T-cell (primary cell): ENCODE data around the gene CNKSR3. TPM values are rescaled to one million over a fixed set of nuclear protein-coding genes. Genes with fewer than 3 reads are reported as not detected.

ENCODE experiments used
- ATAC-seq, 4 experiments: fragments of 200-7000 bp in 3 of 4; fragments of 150-1000 bp in 1 of 4; cut with Tn5 transposase; replicated peaks in 1 of 4; 1 replicate in 3 of 4; 2 replicates in 1 of 4; pipeline ENCODE4 v1.10.0; 2021; ENCODE audit warnings: moderate library complexity in 3 of 4, mild to moderate bottlenecking in 2 of 4, moderate number of reproducible peaks in 1 of 4
- CTCF ChIA-PET, 2 donors: fragments of 300-600 bp; sonication (Branson Sonifier 250); formaldehyde crosslinking; loops; one replicate each; lab custom pipeline; 2022; ENCODE audit warnings: antibody characterized with exemption in 2 of 2; lab: Charles Lee
- POLR2A ChIA-PET, 2 donors: fragments of 300-600 bp; sonication (Branson Sonifier 250); formaldehyde crosslinking; loops; one replicate each; lab custom pipeline; 2022; ENCODE audit warnings: antibody characterized with exemption in 2 of 2; lab: Charles Lee
- DNase-seq, 35 experiments: peaks; one replicate each; pipeline versions ENCODE4 v3.0.0 to v3.0.0-alpha.2; 2013 to 2023
- H3K27ac ChIP-seq: one replicate; pipeline ENCODE4 v1.5.1; 2013; ENCODE audit warnings: low read length
- H3K27me3 ChIP-seq, 2 experiments: replicated peaks in 1 of 2; 1 replicate in 1 of 2; 2 replicates in 1 of 2; pipeline versions ENCODE4 v1.6.1 to v1.7.0; 2013; ENCODE audit warnings: low read length in 1 of 2, mixed read lengths in 1 of 2; ENCODE audit not compliant: control insufficient read depth in 2 of 2, insufficient read depth in 2 of 2; ENCODE audit errors: extremely low read depth in 1 of 2
- H3K36me3 ChIP-seq, 2 donors: 1 replicate in 1 of 2; 2 replicates in 1 of 2; pipeline versions ENCODE4 v1.6.1 to v1.7.0; 2013; ENCODE audit warnings: low read length in 1 of 2; ENCODE audit not compliant: control insufficient read depth in 2 of 2, insufficient read depth in 1 of 2; ENCODE audit errors: extremely low read depth in 1 of 2
- H3K4me1 ChIP-seq, 2 experiments: 1 replicate in 1 of 2; 2 replicates in 1 of 2; pipeline versions ENCODE4 v1.6.1 to v1.7.0; 2013; ENCODE audit warnings: low read length in 2 of 2, mixed read lengths in 1 of 2; ENCODE audit not compliant: insufficient read depth in 2 of 2, control insufficient read depth in 1 of 2; ENCODE audit errors: extremely low read depth in 1 of 2
- H3K4me3 ChIP-seq, 2 donors: 1 replicate in 1 of 2; 2 replicates in 1 of 2; pipeline versions ENCODE4 v1.5.1 to v1.7.0; 2013; ENCODE audit warnings: mild to moderate bottlenecking in 2 of 2, low read length in 1 of 2, moderate library complexity in 1 of 2; ENCODE audit not compliant: control insufficient read depth in 1 of 2; ENCODE audit errors: extremely low read depth in 1 of 2
- H3K9me3 ChIP-seq: 2 replicates; pipeline ENCODE4 v1.7.0; 2013
- H3K27ac Mint-ChIP-seq, 2 donors: one replicate each; pipeline ENCODE4 v1.8.0; 2020 to 2021; ENCODE audit warnings: mild to moderate bottlenecking in 2 of 2, mixed read lengths in 2 of 2
- H3K27me3 Mint-ChIP-seq, 2 donors: one replicate each; pipeline ENCODE4 v1.8.0; 2021 to 2022; ENCODE audit warnings: mixed read lengths in 2 of 2
- H3K36me3 Mint-ChIP-seq: one replicate; pipeline ENCODE4 v1.8.0; 2021; ENCODE audit warnings: mixed read lengths
- H3K4me1 Mint-ChIP-seq, 3 donors: one replicate each; pipeline ENCODE4 v1.8.0; 2020 to 2022; ENCODE audit warnings: mixed read lengths in 3 of 3, mild to moderate bottlenecking in 1 of 3
- H3K4me3 Mint-ChIP-seq, 3 donors: one replicate each; pipeline ENCODE4 v1.8.0; 2020 to 2022; ENCODE audit warnings: mild to moderate bottlenecking in 3 of 3, mixed read lengths in 3 of 3, moderate library complexity in 3 of 3
- H3K9me3 Mint-ChIP-seq, 3 donors: one replicate each; pipeline ENCODE4 v1.8.0; 2020 to 2022; ENCODE audit warnings: mixed read lengths in 3 of 3
- WGBS: methylation state at CpG from one replicate; pipeline ENCODE4 v1.1.5; 2013; ENCODE audit warnings: missing lambda C conversion rate; ENCODE audit not compliant: insufficient coverage; 5-methylcytosine and 5-hydroxymethylcytosine counted together
- total RNA-seq, 35 experiments: library from RNA in 6 of 35; stranded (reverse) in 6 of 35; fragments of 120-200 nt in 1 of 35; gene quantifications; one replicate each; pipeline versions ENCODE4 v1.2.1 to v1.2.4 and lab custom pipeline; 2013 to 2026

CNKSR3 gene
- total RNA-seq, 5 donors from 2014 or later (not counting 1 experiment from before 2014, with no cell fraction given): 0.05 to 0.35 (median 0.20) TPM

GRCh38 chr6:154356113-154356512 lies 154.4 kb downstream of the CNKSR3 start:
- WGBS: no CpG with 5 or more reads among the region's 2 CpGs
- no peaks in the 10 kb centered on the region for H3K36me3 ChIP-seq
- Mint-ChIP-seq H3K27me3 (peaks cover 0 to 3% of the 10 kb centered on the region in 2 donors), H3K9me3 (no peaks in the 10 kb centered on the region), H3K27ac (no peak overlapping the region), H3K36me3 (no peaks in the 10 kb centered on the region), H3K4me1 (peaks cover 29 to 36% (median 29%) of the 10 kb centered on the region in 3 donors), H3K4me3 (no peak overlapping the region)
- ATAC-seq (no peak), DNase-seq (no peak)
- H3K4me3 ChIP-seq: no peak overlapping the region
- H3K27me3 ChIP-seq: peaks cover 0 to 5% of the 10 kb centered on the region in 2 experiments
- POLR2A ChIA-PET: no interaction called here
- CTCF ChIA-PET: no interaction called here
- H3K4me1 ChIP-seq: peaks cover 2 to 8% of the 10 kb centered on the region in 2 experiments
- no peaks in the 10 kb centered on the region for H3K9me3 ChIP-seq
- H3K27ac ChIP-seq: no peak overlapping the region

- no peak for ATAC-seq
- POLR2A ChIA-PET: interaction anchor here in 1 of 2 donors (0.6 kb wide), 1 partner anchor 627 kb away, joined by 4 read pairs; no protein-coding TSS in a partner anchor
- H3K4me3 Mint-ChIP-seq: no peak overlapping the region
- Histone ChIP-seq H3K27ac (no peak overlapping the region), H3K36me3 (no peaks in the 10 kb centered on the region), H3K9me3 (no peaks in the 10 kb centered on the region), H3K4me3 (no peak overlapping the region), H3K4me1 (peaks cover 0 to 4% of the 10 kb centered on the region in 2 experiments), H3K27me3 (peaks cover 0 to 5% of the 10 kb centered on the region in 2 experiments)
- H3K36me3 Mint-ChIP-seq: no peaks in the 10 kb centered on the region
- no peak overlapping the region for H3K27ac Mint-ChIP-seq
- DNase-seq: no peak
- CTCF ChIA-PET: no interaction called here
- peaks cover 19 to 23% (median 22%) of the 10 kb centered on the region in 3 donors for H3K4me1 Mint-ChIP-seq
- WGBS: 53% methylated on average over 8 of the region's 8 CpGs
- H3K9me3 Mint-ChIP-seq: no peaks in the 10 kb centered on the region
- H3K27me3 Mint-ChIP-seq: peaks cover 0 to 2% of the 10 kb centered on the region in 2 donors
These were observed 156.2 kb downstream of the CNKSR3 start for GRCh38 chr6:154354265-154354777.

GRCh38 chr6:154353626-154354025 lies 156.9 kb downstream of the CNKSR3 start:
- no CpG with 5 or more reads among the region's 1 CpG for WGBS
- Mint-ChIP-seq H3K4me3 (no peak overlapping the region), H3K4me1 (peaks cover 14 to 18% (median 16%) of the 10 kb centered on the region in 3 donors), H3K27ac (no peak overlapping the region), H3K36me3 (no peaks in the 10 kb centered on the region), H3K27me3 (peaks cover 0 to 2% of the 10 kb centered on the region in 2 donors), H3K9me3 (no peaks in the 10 kb centered on the region)
- Histone ChIP-seq H3K4me1 (no peaks in the 10 kb centered on the region), H3K4me3 (no peak overlapping the region), H3K9me3 (no peaks in the 10 kb centered on the region), H3K36me3 (no peaks in the 10 kb centered on the region), H3K27ac (no peak overlapping the region), H3K27me3 (peaks cover 0 to 5% of the 10 kb centered on the region in 2 experiments)
- ChIA-PET CTCF (no interaction called here), POLR2A (no interaction called here)
- ATAC-seq (no peak), DNase-seq (no peak)

GRCh38 chr6:154352898-154353585 lies 157.4 kb downstream of the CNKSR3 start:
- 67% methylated on average over 7 of the region's 15 CpGs for WGBS
- no peak overlapping the region for H3K4me3 ChIP-seq
- Mint-ChIP-seq H3K4me1 (peaks cover 11 to 18% (median 11%) of the 10 kb centered on the region in 3 donors), H3K27me3 (no peaks in the 10 kb centered on the region), H3K27ac (no peak overlapping the region), H3K36me3 (no peaks in the 10 kb centered on the region), H3K4me3 (no peak overlapping the region), H3K9me3 (no peaks in the 10 kb centered on the region)
- peaks cover 0 to 5% of the 10 kb centered on the region in 2 experiments for H3K27me3 ChIP-seq
- ChIA-PET POLR2A (no interaction called here), CTCF (no interaction called here)
- DNase-seq (no peak), ATAC-seq (no peak)
- no peaks in the 10 kb centered on the region for H3K4me1 ChIP-seq
- no peak overlapping the region for H3K27ac ChIP-seq
- no peaks in the 10 kb centered on the region for H3K9me3 ChIP-seq
- no peaks in the 10 kb centered on the region for H3K36me3 ChIP-seq

GRCh38 chr6:154350293-154350692 lies 160.2 kb downstream of the CNKSR3 start:
- WGBS: no CpG with 5 or more reads among the region's 3 CpGs
- no peaks in the 10 kb centered on the region for H3K4me1 ChIP-seq
- H3K9me3 ChIP-seq: no peaks in the 10 kb centered on the region
- ATAC-seq (no peak), DNase-seq (no peak)
- H3K36me3 Mint-ChIP-seq: no peaks in the 10 kb centered on the region
- H3K27ac Mint-ChIP-seq: no peak overlapping the region
- no peak overlapping the region for H3K4me3 Mint-ChIP-seq
- H3K27ac ChIP-seq: no peak overlapping the region
- H3K36me3 ChIP-seq: no peaks in the 10 kb centered on the region
- H3K27me3 ChIP-seq: no peaks in the 10 kb centered on the region
- H3K4me3 ChIP-seq: no peak overlapping the region
- H3K27me3 Mint-ChIP-seq: no peaks in the 10 kb centered on the region
- ChIA-PET POLR2A (interaction anchor here in 1 of 2 donors (0.6 kb wide), 1 partner anchor 379 kb away, joined by 4 read pairs; no protein-coding TSS in a partner anchor), CTCF (no interaction called here)
- peaks cover 0 to 7% (median 0%) of the 10 kb centered on the region in 3 donors for H3K9me3 Mint-ChIP-seq
- H3K4me1 Mint-ChIP-seq: peaks cover 0 to 10% (median 4%) of the 10 kb centered on the region in 3 donors

- DNase-seq (no peak), ATAC-seq (no peak)
- Histone ChIP-seq H3K9me3 (no peaks in the 10 kb centered on the region), H3K27me3 (no peaks in the 10 kb centered on the region), H3K4me1 (no peaks in the 10 kb centered on the region), H3K36me3 (no peaks in the 10 kb centered on the region), H3K4me3 (no peak overlapping the region), H3K27ac (no peak overlapping the region)
- Mint-ChIP-seq H3K4me3 (no peak overlapping the region), H3K36me3 (no peaks in the 10 kb centered on the region), H3K27me3 (peaks cover 0 to 4% of the 10 kb centered on the region in 2 donors), H3K9me3 (peaks cover 0 to 7% (median 3%) of the 10 kb centered on the region in 3 donors), H3K4me1 (peaks cover 0 to 5% (median 2%) of the 10 kb centered on the region in 3 donors), H3K27ac (no peak overlapping the region)
- WGBS: 100% methylated on average over 2 of the region's 6 CpGs
- ChIA-PET CTCF (no interaction called here), POLR2A (no interaction called here)
These were observed 162.5 kb downstream of the CNKSR3 start for GRCh38 chr6:154347981-154348380.
